A549 (cell line): ENCODE results near the gene FAXDC2. TPM values are rescaled to one million over a fixed set of nuclear protein-coding genes. Genes with fewer than 3 reads are reported as not detected.

ENCODE experiments used
- ATAC-seq, 2 experiments: fragments of 200-7000 bp in 1 of 2; fragments of >200 bp in 1 of 2; cut with Nextera tagmentation in 1 of 2; cut with Tn5 transposase in 1 of 2; 3 replicates each; pipeline versions ENCODE4 v1.8.0 to v1.9.1; 2018 to 2020; ENCODE audit warnings: mild to moderate bottlenecking in 1 of 2, moderate library complexity in 1 of 2
- CTCF ChIA-PET: fragments of 300-600 bp; sonication (Branson Sonifier 250); formaldehyde crosslinking; extraction: SDS; loops from one replicate; lab custom pipeline; 2021; ENCODE audit warnings: antibody characterized with exemption, inconsistent platforms; lab: Yijun Ruan, JAX
- POLR2A ChIA-PET: fragments of 350-600 bp; formaldehyde crosslinking; extraction: SDS; loops from one replicate; lab custom pipeline; 2021; ENCODE audit warnings: antibody characterized with exemption, inconsistent platforms; lab: Yijun Ruan, JAX
- DNase-seq, 2 experiments: peaks; one replicate each; pipeline versions ENCODE4 v3.0.0 to v3.0.0-alpha.2; 2011 to 2016; ENCODE audit warnings: low read depth in 1 of 2, low spot score in 1 of 2
- FAIRE-seq: peaks from 2 replicates; lab custom pipeline; 2011; peaks lifted over from hg19 to GRCh38; lab: Jason Lieb, UNC
- H3K27ac ChIP-seq, 2 experiments: fragments of >200 bp; sonication (Bioruptor Twin); formaldehyde crosslinking; 3 replicates each; pipeline ENCODE4 v1.5.1; 2016 to 2017
- H3K4me1 ChIP-seq: fragments of >200 bp; sonication (Bioruptor Twin); formaldehyde crosslinking; 3 replicates; pipeline ENCODE4 v1.6.1; 2016
- H3K4me2 ChIP-seq: fragments of >200 bp; sonication (Bioruptor Twin); formaldehyde crosslinking; 3 replicates; pipeline ENCODE4 v1.6.1; 2016
- H3K4me3 ChIP-seq: fragments of >200 bp; sonication (Bioruptor Twin); formaldehyde crosslinking; 3 replicates; pipeline ENCODE4 v1.5.1; 2016
- H3K9me3 ChIP-seq: fragments of >200 bp; sonication (Bioruptor Twin); formaldehyde crosslinking; 3 replicates; pipeline ENCODE4 v1.6.1; 2016
- BHLHE40 ChIP-seq: IDR thresholded peaks from 2 replicates; pipeline ENCODE4 v1.6.1; 2012; ENCODE audit warnings: low read depth, low read length, inconsistent platforms
- CBX2 ChIP-seq: fragments of 200-600 bp; sonication (generic); IDR thresholded peaks from 2 replicates; pipeline ENCODE4 v1.6.1; 2016; ENCODE audit warnings: low read depth, mild to moderate bottlenecking, borderline replicate concordance
- CBX8 ChIP-seq: fragments of 200-600 bp; sonication (generic); IDR thresholded peaks from 2 replicates; pipeline ENCODE4 v1.6.1; 2016
- CTCF ChIP-seq: fragments of >200 bp; sonication (Bioruptor Twin); formaldehyde crosslinking; IDR thresholded peaks from 3 replicates; pipeline ENCODE4 v1.5.1; 2016
- EHMT2 ChIP-seq: fragments of 200-600 bp; sonication (generic); IDR thresholded peaks from 2 replicates; pipeline ENCODE4 v1.6.1; 2016; ENCODE audit warnings: antibody characterized with exemption, low read depth, mild to moderate bottlenecking, moderate library complexity
- FOSB ChIP-seq: fragments of 250-450 bp; sonication (Bioruptor Pico); IDR thresholded peaks from 2 replicates; pipeline ENCODE4 v1.5.0; 2020; ENCODE audit warnings: mild to moderate bottlenecking, moderate library complexity
- GATA3 ChIP-seq: IDR thresholded peaks from 2 replicates; pipeline ENCODE4 v1.6.1; 2012; ENCODE audit warnings: borderline replicate concordance
- HMGXB4 ChIP-seq: fragments of 250-450 bp; sonication (Bioruptor Pico); IDR thresholded peaks from 2 replicates; pipeline ENCODE4 v1.5.0; 2021; ENCODE audit warnings: mild to moderate bottlenecking, moderate library complexity, borderline replicate concordance
- HOXB13 ChIP-seq: fragments of 250-450 bp; sonication (Bioruptor Pico); IDR thresholded peaks from 2 replicates; pipeline ENCODE4 v1.5.0; 2020; ENCODE audit warnings: low read depth, mild to moderate bottlenecking, moderate library complexity
- HOXB5 ChIP-seq: fragments of 250-450 bp; sonication (Bioruptor Pico); IDR thresholded peaks from 2 replicates; pipeline ENCODE4 v1.5.0; 2020; ENCODE audit warnings: mild to moderate bottlenecking, moderate library complexity
- KDM5A ChIP-seq: fragments of 200-600 bp; sonication (generic); IDR thresholded peaks from 2 replicates; pipeline ENCODE4 v1.6.1; 2016; ENCODE audit warnings: antibody characterized with exemption, mild to moderate bottlenecking
- NFE2L2 ChIP-seq: fragments of 150-350 bp; conservative IDR thresholded peaks from 2 replicates; pipeline ENCODE4 v1.6.1; 2014; ENCODE audit warnings: low read length
- NR3C1 ChIP-seq: fragments of >200 bp; sonication (Bioruptor Twin); formaldehyde crosslinking; IDR thresholded peaks from 3 replicates; pipeline ENCODE4 v1.6.1; 2017
- POLR2A ChIP-seq: IDR thresholded peaks from 2 replicates; pipeline ENCODE4 v1.6.1; 2012; ENCODE audit warnings: mild to moderate bottlenecking, low read length
- RARB ChIP-seq: fragments of 250-450 bp; sonication (Bioruptor Pico); IDR thresholded peaks from 2 replicates; pipeline ENCODE4 v1.8.0; 2021; ENCODE audit warnings: mild to moderate bottlenecking, moderate library complexity
- RNF2 ChIP-seq: fragments of 200-600 bp; sonication (generic); IDR thresholded peaks from 2 replicates; pipeline ENCODE4 v1.6.1; 2016; ENCODE audit warnings: low read depth, mild to moderate bottlenecking, antibody characterized with exemption, moderate library complexity, borderline replicate concordance
- SMC3 ChIP-seq: fragments of >200 bp; sonication (Bioruptor Twin); formaldehyde crosslinking; IDR thresholded peaks from 3 replicates; pipeline ENCODE4 v1.6.1; 2018; ENCODE audit warnings: inconsistent platforms
- SREBF2 ChIP-seq: fragments of 450-650 bp; IDR thresholded peaks from 2 replicates; pipeline ENCODE4 v1.6.1; 2014; ENCODE audit warnings: mild to moderate bottlenecking, moderate library complexity
- TP53 ChIP-seq: fragments of 250-450 bp; sonication (Bioruptor Pico); IDR thresholded peaks from 2 replicates; pipeline ENCODE4 v1.5.0; 2021; ENCODE audit warnings: mild to moderate bottlenecking, moderate library complexity
- ZC3H11A ChIP-seq: fragments of 450-650 bp; IDR thresholded peaks from 2 replicates; pipeline ENCODE4 v1.6.1; 2014; ENCODE audit warnings: antibody characterized with exemption, mild to moderate bottlenecking
- WGBS: methylation state at CpG from one replicate; pipeline ENCODE4 v1.1.6; 2017; ENCODE audit errors: missing lambda C conversion rate; 5-methylcytosine and 5-hydroxymethylcytosine counted together
- polyA plus RNA-seq, 4 experiments: library from polyadenylated mRNA; depleted of rRNA in 3 of 4; stranded (reverse); fragments of >200 nt; fragmentation: RNase III in 1 of 4; extraction: RNeasy Plus Mini Kit Qiagen cat#74134 plus additional on column Dnase treatment in 1 of 4; gene quantifications; 2 replicates in 3 of 4; 3 replicates in 1 of 4; pipeline ENCODE4 v1.2.3, GENCODE V29; 2011 to 2017
- small RNA-seq, 6 experiments: library from RNA; depleted of rRNA; stranded (forward); fragments of <200 nt; gene quantifications; one replicate each; pipeline ENCODE3, GENCODE V24; 2012
- TF ChIP-seq, protein P1 (sequence below): fragments of 250-450 bp; sonication (Bioruptor Pico); IDR thresholded peaks from 2 replicates; pipeline ENCODE4 v1.5.0; 2020; ENCODE audit warnings: low read depth, mild to moderate bottlenecking, moderate library complexity

Gene FAXDC2
- polyA plus RNA-seq, 2 of the 4 experiments (the other 2 are of a cell fraction) = 0.14 to 0.94 TPM

- FAIRE-seq (no peak), DNase-seq (no peak), ATAC-seq (no peak)
- H3K4me3 ChIP-seq = no peak overlapping the region
- whole genome bisulfite sequencing = 94% methylated on average over 3 of the region's 3 CpGs
- H3K4me2 ChIP-seq = no peak overlapping the region
- POLR2A ChIA-PET = no interaction called here
- CTCF ChIA-PET = interaction anchor here (1.0 to 1.4 kb wide), 2 partner anchors 8 to 9 kb away, joined by 3 read pairs; no protein-coding TSS in a partner anchor
- TF ChIP-seq HOXB13 (no peak), KDM5A (no peak)
- TF ChIP-seq, all 56 proteins: peak for 0
- no peaks in the 10 kb centered on the region for H3K9me3 ChIP-seq
- peaks cover 57% of the 10 kb centered on the region for H3K4me1 ChIP-seq
- no peak overlapping the region for H3K27ac ChIP-seq
Observed at GRCh38 chr5:154773326-154773725, 77.1 kb downstream of the FAXDC2 start.

DNA sequence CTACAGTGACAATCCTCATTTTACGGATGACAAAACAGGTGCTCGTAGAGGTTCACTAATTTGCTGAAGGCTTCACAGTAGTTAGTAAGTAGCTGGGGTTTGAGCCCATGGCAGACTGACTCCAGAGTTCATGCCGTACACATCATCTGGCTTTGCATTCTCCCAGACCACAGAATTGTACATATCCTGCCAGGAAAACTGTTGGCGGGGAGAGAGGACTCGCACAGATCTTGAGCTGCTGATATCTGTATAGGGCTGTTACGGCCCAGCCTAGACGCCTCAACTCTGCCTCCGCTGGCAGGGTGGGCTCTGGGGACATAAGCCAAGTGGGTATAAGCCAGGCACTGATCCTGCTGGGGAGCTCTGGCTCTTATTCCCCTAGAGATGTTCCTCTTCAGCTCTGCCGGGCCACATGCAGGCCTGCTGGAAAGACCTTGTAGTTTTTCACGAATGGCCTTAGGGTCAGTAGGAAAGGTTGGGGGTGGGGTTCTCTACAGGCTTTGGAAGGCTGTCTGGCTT, 79.0 kb downstream of the FAXDC2 start:
- 90% methylated on average over 10 of the region's 10 CpGs for WGBS
- TF ChIP-seq HOXB5 (CRISPR knock-in tag) = no peak
- TF ChIP-seq RNF2 = no peak
- no peak for TF ChIP-seq SMC3
- no peak for TF ChIP-seq GATA3
- no peak for TF ChIP-seq EHMT2
- no peak for TF ChIP-seq ZC3H11A
- TF ChIP-seq TP53 (CRISPR knock-in tag) = no peak
- no peak for TF ChIP-seq CBX2
- TF ChIP-seq CTCF = no peak
- TF ChIP-seq, all 56 proteins: peak for 0
- ATAC-seq (peak in 1 of 2 experiments; percentile 29; a peak in 2 of 6 replicates), FAIRE-seq (no peak), DNase-seq (no peak)
- no peak overlapping the region for H3K4me2 ChIP-seq
- CTCF ChIA-PET = interaction anchor here (0.6 to 1.2 kb wide), 5 partner anchors 11 to 122 kb away, joined by 3 to 5 read pairs (median 3); no protein-coding TSS in a partner anchor
- H3K27ac ChIP-seq = no peak overlapping the region
- POLR2A ChIA-PET = no interaction called here
- H3K4me3 ChIP-seq = no peak overlapping the region
- H3K4me1 ChIP-seq = peaks cover 64% of the 10 kb centered on the region
- H3K9me3 ChIP-seq = no peaks in the 10 kb centered on the region

- Histone ChIP-seq H3K4me3 (no peak overlapping the region), H3K27ac (0 out of 6 replicates have a peak overlapping the region, but pooled peaks of 1 of the 2 experiments have one; percentile 8), H3K9me3 (no peaks in the 10 kb centered on the region), H3K4me2 (no peak overlapping the region), H3K4me1 (peaks cover 67% of the 10 kb centered on the region)
- no peak for TF ChIP-seq NR3C1
- no peak for TF ChIP-seq CBX8
- TF ChIP-seq POLR2A = no peak
- TF ChIP-seq EHMT2 = no peak
- no peak for TF ChIP-seq NFE2L2
- no peak for TF ChIP-seq BHLHE40
- TF ChIP-seq SREBF2 = no peak
- TF ChIP-seq ZC3H11A = no peak
- no peak for TF ChIP-seq HMGXB4 (CRISPR knock-in tag)
- TF ChIP-seq, protein P1, sequence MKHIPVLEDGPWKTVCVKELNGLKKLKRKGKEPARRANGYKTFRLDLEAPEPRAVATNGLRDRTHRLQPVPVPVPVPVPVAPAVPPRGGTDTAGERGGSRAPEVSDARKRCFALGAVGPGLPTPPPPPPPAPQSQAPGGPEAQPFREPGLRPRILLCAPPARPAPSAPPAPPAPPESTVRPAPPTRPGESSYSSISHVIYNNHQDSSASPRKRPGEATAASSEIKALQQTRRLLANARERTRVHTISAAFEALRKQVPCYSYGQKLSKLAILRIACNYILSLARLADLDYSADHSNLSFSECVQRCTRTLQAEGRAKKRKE = no peak
- no peak for TF ChIP-seq RARB (CRISPR knock-in tag)
- no peak for TF ChIP-seq FOSB (CRISPR knock-in tag)
- TF ChIP-seq HOXB13 = no peak
- ChIA-PET CTCF (interaction anchor here (1.2 kb wide), 1 partner anchor 15 kb away, joined by 4 read pairs; no protein-coding TSS in a partner anchor), POLR2A (interaction anchor here (0.5 kb wide), 1 partner anchor 87 kb away, joined by 3 read pairs; no protein-coding TSS in a partner anchor)
- 70% methylated on average over 2 of the region's 2 CpGs for WGBS
- FAIRE-seq (no peak), DNase-seq (no peak), ATAC-seq (peak; percentile 6 to 15; a peak in 2 of 6 replicates)
Observed at GRCh38 chr5:154770111-154770510, 80.3 kb downstream of the FAXDC2 start.

Small RNA genes within 50 kb of the gene (small RNA-seq; reads per million reads assigned to genes)
- gene MIR378H = 0 reads per million in 6 experiments

Other genes with a start within 250 kb of the FAXDC2 start
- 87.0 and 136 TPM in 2 replicates for gene LARP1, start 95.2 kb downstream of the FAXDC2 start, polyA plus RNA-seq (2011; rRNA removed)
- gene LARP1, start 95.2 kb downstream of the FAXDC2 start, polyA plus RNA-seq (2017; fragmentation: RNase III; extraction: RNeasy Plus Mini Kit Qiagen cat#74134 plus additional on column Dnase treatment) = 104 to 117 TPM (median 112 TPM) in 3 replicates
- gene CNOT8, start 8.0 kb upstream of the FAXDC2 start, polyA plus RNA-seq (2011; rRNA removed) = 49.8 and 52.7 TPM in 2 replicates
- 35.7 to 41.2 TPM (median 40.6 TPM) in 3 replicates for gene CNOT8, start 8.0 kb upstream of the FAXDC2 start, polyA plus RNA-seq (2017; fragmentation: RNase III; extraction: RNeasy Plus Mini Kit Qiagen cat#74134 plus additional on column Dnase treatment)
- 22.6 and 25.2 TPM in 2 replicates for gene GEMIN5, start 87.6 kb upstream of the FAXDC2 start, polyA plus RNA-seq (2011; rRNA removed)
- 19.6 to 23.1 TPM (median 20.2 TPM) in 3 replicates for gene GEMIN5, start 87.6 kb upstream of the FAXDC2 start, polyA plus RNA-seq (2017; fragmentation: RNase III; extraction: RNeasy Plus Mini Kit Qiagen cat#74134 plus additional on column Dnase treatment)
- 67.9 and 91.0 TPM in 2 replicates for gene MRPL22, start 90.5 kb upstream of the FAXDC2 start, polyA plus RNA-seq (2011; rRNA removed)
- gene MRPL22, start 90.5 kb upstream of the FAXDC2 start, polyA plus RNA-seq (2017; fragmentation: RNase III; extraction: RNeasy Plus Mini Kit Qiagen cat#74134 plus additional on column Dnase treatment) = 56.3 to 60.2 TPM (median 59.9 TPM) in 3 replicates
- gene KIF4B, start 163.2 kb upstream of the FAXDC2 start, polyA plus RNA-seq (2011; rRNA removed) = 0.07 and 0.13 TPM in 2 replicates
- 0.05 to 0.11 TPM (median 0.10 TPM) in 3 replicates for gene KIF4B, start 163.2 kb upstream of the FAXDC2 start, polyA plus RNA-seq (2017; fragmentation: RNase III; extraction: RNeasy Plus Mini Kit Qiagen cat#74134 plus additional on column Dnase treatment)